DMS79 (cell line): ENCODE measurements around the gene PCDHGC5.

ENCODE experiments used
- DNase-seq: peaks from one replicate; lab custom pipeline; 2025; lab: John Stamatoyannopoulos, UW

Gene PCDHGC5

DNA sequence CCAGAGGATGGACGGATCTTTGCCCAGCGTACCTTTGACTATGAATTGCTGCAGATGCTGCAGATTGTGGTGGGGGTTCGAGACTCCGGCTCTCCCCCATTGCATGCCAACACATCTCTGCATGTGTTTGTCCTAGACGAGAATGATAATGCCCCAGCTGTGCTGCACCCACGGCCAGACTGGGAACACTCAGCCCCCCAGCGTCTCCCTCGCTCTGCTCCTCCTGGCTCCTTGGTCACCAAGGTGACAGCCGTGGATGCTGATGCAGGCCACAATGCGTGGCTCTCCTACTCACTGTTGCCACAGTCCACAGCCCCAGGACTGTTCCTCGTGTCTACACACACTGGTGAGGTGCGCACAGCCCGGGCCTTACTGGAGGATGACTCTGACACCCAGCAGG is 1.9 kb downstream of the PCDHGC5 start:
- no peak for DNase-seq

DNA sequence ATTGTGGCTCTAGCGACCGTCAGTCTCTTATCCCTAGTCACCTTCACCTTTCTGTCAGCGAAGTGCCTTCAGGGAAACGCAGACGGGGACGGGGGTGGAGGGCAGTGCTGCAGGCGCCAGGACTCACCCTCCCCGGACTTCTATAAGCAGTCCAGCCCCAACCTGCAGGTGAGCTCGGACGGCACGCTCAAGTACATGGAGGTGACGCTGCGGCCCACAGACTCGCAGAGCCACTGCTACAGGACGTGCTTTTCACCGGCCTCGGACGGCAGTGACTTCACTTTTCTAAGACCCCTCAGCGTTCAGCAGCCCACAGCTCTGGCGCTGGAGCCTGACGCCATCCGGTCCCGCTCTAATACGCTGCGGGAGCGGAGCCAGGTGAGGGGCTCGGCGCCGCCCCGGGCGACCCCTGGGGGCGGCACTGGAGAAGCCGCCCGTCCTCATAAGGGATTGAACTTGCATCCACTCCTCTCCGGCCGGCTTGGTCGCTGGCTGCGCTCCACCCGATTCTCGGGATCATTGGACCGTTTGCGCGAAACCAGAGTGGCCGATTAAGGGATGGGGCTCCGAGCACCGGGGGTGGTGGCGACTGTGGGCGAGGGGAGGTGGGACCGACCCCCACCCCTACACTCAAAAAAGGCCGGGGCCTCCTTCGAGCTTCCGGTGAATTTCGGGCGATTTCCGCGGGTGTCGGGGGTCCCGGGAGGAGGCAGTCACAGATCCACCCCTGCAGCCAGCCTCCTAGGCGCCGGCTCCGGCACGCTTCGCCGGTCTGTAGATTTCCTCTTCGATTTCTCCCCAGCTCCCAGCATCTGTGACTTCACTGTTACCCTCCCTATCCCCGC is 2.7 kb downstream of the PCDHGC5 start:
- DNase-seq = no peak

DNA sequence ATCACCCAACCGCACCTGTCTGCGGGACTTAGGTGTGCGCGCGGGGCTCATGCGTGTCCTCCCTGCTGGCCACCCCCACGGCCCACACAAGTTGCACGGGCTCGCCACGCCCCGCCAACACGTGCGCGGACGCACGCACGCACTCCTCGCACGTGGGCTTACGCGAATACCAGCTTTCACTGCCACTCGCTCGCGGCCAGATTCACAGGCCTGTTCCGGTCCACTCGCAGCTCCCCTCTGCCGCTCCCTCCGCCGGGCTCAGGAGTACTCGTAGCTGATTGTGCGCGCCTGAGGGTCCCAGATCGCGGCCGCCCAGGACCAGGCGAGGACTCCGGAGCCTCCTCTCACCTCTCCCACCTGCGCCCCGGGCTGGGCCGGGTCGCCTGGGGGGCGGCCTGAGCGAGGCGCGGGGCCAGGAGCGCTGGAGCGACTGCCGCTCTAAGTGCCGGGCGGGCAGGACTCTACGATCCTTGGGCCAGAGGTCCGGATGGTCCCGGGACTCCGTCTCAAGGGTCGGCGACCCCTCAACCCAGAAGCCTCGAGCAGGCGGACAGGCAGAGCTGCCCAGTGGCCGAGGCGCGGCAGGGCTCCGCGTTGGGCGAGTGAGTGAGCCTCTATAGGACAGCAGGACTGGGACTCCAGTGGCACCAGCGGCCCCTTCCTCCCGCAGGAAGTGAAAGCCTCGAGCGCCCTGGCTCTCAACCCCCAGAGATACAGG is 3.4 kb downstream of the PCDHGC5 start:
- DNase-seq = no peak

DNA sequence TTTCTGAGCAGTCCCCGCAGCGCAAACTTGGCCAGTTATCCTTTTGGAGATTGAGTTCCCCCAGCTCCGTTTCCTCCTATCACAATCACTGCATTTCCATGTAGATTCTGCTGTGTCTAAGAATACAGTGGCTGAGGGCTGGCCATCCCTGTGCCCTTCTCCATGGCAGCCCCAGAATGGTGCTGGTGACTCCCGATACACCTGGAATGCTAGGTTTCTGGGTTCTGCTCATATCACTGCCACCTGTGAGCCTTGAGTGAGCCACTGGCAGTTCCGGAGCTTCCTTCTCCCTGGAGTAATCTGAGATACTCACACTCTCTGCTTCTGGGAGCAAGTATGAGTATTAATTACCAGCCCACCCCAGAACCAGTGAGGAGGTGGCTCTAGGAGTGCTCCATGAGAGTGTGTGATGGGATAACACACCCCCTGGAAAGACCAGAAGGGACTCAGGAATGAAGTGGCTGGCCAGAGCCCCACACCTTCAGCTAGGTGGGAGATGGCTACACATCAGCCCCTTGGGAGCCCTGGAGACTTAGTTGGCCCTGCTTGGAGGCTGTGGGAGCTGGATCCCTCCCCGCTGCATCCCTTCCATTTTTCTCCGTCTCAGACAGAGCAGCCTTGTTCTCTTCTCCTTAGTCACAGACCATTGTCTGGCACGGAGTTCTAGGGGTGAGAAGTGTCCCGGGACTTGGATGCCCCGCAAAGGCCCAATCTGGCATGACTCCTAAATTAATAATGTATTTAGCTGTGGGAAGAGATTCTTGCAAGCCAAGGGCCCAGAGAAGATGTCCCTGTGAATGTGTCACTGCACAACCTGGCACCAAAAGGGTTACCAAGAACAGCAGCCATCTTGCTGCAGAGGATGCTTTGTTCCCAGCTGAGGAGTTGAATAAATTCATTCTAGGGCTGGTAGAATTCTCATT is 4.9 kb downstream of the PCDHGC5 start:
- no peak for DNase-seq

DNA sequence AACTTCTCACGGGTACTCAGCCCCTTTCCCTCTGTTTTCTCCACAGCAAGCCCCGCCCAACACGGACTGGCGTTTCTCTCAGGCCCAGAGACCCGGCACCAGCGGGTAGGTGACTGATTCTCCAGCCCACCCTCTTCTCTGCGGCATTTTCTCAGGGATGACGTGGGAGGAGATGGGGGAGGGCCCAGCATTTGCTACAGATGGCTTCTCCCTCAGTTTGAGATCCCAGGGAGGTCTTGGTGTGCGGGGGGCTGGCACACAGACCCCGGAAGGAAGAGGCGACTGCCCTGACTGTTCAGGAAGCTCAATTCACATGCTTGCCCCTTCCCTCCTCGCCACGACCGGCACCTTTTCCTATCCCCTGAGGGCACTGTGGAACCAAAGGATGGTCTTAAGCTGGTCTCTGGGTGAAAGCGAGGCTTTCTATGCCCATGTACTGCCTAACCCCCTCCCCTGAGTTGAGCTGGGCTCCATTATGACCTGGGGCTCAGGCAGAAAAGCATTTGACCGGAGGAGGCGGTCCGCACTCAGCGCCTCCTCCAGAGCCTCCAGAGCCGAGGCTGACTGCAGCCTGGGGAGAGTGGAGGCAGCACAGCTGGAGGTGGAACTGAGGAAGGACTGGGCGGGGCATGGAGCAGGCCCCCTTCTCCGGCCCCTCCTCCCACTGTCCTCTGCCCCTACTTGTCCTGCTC is 6.0 kb downstream of the PCDHGC5 start:
- no peak for DNase-seq

DNA sequence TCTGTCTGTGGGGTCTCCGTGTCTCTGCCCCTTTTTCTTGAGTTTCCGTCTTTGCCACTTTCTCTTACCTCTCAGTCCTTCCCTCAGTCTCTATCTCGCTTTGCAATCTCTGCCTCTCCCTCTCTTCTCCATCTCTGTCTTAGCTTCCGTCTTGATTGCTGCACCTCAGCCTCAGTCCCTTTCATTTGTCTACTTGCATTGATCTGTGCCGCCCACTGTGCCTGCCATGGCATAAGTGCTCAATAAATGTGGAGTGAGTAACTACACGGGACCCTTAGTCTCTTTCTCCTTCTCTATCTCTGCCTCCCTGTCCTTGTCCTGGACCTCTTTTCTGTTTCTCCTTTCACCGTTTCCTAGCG is 6.6 kb downstream of the PCDHGC5 start:
- DNase-seq = no peak

DNA sequence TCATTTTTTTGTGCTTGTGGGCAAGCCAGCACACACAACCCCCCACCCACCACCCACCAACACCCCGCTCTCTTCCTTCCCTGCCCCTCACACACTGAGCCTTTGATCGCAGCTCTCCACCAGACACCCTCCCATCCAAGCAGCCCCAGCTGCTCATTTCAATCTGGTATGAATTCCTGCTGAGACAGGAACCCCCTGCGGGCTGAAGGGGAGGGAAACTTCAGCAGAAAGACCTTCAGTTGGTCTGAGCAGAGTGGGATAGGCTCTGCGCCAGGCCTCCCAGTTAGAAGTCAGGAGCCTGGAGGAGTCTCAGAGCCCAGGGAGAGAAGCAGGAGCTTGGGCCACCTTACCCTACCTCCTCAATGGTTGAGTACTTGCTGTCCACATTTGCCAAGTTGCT is 7.2 kb downstream of the PCDHGC5 start:
- DNase-seq = no peak

DNA sequence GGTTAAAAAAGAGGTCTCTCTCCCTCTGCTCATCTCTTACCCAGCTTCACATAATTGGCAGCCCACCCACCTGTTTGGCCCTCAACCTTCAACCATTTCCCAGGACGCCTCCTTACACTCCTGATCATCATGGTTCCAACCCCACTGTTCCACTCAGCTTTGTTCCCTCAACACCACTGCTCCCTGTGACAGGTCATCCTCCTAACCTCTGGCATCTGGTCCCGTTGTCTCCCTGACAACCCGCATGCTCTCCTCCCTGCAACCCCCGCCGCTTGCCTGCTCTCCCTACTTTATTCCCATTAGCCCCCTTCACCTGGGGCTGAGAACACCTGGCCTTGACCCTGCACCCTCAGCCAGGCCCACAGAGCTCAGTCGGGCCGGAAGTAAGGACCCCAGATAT is 12.9 kb downstream of the PCDHGC5 start:
- no peak for DNase-seq

DNA sequence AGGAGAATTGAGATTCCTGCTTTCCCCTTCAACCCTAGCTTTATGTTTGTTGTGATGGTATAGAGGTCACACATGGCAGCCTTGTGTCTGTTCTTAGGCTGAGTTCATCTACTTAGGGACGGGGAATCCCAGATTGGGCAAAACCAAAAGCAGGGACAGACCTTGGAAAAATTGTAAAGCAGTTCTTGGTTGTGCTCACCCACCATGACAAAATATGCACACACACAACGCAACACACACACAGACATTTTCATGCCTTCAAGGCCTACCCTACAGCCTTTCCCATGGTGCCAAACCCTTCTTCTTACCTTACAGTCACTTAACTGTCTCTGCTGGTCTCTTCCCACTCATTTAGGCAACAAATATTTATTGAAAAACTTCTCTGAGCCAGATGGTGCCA is 14.8 kb downstream of the PCDHGC5 start:
- DNase-seq = no peak

DNA sequence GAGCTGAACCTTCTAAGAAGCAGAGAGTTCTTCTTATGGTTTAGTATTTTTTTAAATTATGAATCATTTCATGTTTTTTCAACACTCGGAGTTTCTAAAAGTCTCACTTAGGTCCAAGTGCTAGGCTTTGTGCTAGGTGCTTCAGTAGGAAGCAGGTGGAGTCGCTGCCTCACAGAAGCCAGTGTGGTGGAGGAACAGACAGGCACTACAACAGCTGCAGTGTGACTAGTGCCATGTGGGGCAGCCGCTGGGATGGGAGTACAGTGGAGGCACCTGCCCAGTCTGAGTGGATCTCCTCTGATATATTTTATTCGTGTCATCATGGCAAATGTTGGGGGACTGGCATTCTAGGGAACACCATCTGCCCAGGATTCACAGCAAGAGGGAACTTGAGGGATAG is 15.3 kb downstream of the PCDHGC5 start:
- DNase-seq = no peak

DNA sequence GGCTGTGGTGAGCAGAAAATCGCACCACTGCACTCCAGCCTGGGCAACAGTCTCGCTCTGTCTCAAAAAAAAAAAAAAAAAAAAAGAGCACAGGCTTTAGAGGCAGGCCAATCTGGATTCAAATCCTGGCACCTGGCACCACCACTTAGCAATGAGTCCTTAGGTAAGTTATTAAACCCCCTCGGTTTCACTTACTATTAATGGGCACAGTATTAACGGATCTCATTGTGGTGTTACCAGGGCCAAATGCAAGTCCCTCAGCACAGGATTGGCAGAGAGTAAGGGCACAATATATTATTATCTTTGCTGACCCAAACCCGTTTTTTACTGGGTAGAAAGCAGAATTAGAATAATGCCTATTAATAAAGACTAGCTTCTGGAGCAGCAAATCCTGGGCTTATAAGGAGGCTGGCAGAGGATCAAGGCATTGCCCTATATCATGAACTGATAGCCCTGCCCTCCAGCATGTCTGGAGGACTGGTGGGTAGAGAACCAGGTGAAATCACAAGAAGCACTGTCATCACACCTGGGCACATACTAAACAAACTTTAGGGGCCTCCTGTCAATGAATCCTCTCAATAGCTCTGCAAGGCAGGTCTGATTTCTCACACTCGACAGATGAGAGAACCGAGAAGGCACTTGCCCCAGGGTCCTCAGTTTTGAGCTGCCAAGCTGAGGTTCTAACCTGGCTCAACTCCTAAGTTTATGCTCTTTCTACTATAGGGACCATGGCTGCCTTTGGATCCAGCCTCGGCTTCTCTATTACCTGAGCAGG is 17.7 kb downstream of the PCDHGC5 start:
- DNase-seq = no peak

DNA sequence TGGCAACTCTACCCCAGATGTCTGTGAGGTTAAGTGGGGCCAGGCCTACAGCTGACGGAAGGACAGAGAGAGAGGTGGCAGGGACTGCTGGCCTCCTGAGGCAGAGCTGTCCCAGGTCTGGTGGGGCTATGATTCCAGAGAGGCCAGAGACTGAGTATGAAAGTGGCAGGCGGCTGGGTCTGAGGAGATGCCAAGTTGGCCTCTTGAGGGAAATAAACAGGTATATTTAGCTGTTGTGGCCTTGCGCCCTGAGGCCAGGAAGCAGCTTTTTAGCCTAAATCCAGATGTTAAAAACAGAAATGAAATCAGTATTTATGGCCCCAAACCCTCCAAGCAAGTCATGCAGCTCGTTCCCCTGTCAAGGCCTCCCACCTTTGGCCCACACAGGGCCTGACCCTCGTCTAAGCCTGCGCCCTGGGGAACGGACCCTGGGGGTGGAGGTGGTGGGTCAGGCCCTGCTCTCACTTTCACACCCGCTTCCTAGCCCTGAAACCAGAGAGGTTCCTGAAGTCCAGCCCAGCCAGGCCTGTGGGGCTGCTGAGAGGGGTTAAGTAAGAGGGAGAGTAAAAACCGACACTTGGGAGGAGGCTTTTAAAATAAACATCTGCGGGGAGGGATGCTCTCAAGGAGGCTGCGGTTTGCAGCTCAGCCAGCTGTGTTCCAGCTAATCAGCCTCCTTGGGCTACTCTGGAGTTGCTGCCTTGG is 18.7 kb downstream of the PCDHGC5 start:
- DNase-seq = no peak

DNA sequence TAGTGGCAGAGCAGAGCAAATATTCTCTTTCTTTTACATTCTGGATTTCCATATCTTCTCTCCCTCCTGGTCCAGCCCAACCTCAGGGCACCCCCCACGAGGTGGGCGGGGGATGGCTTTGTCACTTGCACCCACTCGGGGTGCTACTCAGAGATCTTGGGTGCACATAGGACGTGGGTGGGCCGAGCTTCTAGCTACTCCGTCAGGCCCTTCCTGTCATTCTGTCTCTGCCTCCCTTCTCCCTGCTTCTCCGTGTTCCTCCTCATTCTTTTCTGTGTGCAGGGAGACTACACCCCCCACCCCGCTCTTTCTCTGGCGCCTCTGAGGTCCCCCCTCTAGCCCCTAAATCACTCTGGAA is 19.5 kb downstream of the PCDHGC5 start:
- DNase-seq = no peak

DNA sequence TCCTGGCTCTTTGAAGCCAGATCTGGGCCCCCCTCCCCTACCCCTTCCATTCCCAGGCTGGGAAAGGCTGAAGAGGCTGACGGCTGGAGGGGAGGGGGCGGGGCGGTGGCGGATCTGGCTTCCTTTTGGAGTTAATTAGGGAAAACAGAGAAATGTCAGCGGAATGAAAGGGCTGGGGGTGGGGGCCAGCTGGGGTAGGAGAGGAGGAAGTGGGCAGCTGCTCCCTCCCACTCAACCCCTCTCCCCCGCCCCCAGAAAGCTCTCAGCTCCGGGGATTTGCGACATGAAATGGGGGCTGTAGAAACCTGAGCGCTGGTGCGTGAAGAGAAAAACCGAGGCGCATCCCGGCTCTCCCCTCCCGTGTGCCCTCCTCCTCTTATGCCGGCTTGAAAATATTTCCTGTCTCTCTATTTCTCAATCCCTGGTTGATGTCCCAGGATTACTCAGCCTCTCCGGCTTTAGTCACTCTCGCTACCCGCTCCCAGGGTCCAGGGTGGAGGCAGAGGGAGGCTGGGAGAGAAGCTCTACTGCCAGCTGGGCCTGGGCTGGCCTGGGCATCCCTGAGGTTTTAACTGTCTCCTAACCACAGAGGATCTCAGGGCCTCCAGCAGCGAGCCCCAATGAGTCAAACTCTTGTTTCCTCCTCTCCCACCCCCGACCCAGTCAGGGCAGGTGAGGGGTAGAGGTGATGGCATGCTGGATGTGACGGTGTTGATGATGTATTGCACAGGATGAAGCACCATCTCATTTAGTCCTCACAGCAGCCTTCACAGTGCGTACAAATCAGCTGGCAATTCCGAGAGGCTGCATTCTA is 20.1 kb downstream of the PCDHGC5 start:
- no peak for DNase-seq

DNA sequence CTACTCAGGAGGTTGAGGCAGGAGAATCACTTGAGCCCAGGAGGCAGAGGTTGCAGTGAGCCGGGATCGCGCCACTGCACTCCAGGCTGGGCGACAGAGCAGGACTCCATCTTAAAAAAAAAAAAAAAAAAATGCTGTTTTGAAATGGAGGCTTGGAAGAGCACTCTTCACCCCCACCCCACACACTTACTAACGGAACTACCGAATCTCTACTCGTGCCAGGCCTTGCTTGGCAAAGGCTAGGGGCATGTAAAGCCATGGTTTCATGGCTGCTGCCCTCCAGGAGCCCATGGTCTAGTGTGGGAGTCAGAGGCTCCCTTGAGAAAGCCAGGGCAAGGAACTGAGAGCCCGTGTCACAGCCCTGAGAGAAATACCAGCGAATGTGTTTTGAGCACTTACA is 21.3 kb downstream of the PCDHGC5 start:
- DNase-seq = no peak

DNA sequence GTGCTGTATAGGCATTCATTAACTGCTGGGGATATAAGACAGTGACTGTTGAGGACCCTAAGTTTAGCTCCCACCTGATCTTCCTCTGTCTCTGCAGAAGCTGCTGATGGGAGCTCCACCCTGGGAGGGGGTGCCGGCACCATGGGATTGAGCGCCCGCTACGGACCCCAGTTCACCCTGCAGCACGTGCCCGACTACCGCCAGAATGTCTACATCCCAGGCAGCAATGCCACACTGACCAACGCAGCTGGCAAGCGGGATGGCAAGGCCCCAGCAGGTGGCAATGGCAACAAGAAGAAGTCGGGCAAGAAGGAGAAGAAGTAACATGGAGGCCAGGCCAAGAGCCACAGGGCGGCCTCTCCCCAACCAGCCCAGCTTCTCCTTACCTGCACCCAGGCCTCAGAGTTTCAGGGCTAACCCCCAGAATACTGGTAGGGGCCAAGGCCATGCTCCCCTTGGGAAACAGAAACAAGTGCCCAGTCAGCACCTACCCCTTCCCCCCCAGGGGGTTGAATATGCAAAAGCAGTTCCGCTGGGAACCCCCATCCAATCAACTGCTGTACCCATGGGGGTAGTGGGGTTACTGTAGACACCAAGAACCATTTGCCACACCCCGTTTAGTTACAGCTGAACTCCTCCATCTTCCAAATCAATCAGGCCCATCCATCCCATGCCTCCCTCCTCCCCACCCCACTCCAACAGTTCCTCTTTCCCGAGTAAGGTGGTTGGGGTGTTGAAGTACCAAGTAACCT is 22.1 kb downstream of the PCDHGC5 start:
- DNase-seq = no peak

DNA sequence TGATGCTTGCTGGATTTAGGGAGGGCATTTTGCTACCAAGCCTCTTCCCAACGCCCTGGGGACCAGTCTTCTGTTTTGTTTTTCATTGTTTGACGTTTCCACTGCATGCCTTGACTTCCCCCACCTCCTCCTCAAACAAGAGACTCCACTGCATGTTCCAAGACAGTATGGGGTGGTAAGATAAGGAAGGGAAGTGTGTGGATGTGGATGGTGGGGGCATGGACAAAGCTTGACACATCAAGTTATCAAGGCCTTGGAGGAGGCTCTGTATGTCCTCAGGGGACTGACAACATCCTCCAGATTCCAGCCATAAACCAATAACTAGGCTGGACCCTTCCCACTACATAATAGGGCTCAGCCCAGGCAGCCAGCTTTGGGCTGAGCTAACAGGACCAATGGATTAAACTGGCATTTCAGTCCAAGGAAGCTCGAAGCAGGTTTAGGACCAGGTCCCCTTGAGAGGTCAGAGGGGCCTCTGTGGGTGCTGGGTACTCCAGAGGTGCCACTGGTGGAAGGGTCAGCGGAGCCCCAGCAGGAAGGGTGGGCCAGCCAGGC is 23.0 kb downstream of the PCDHGC5 start:
- no peak for DNase-seq

DNA sequence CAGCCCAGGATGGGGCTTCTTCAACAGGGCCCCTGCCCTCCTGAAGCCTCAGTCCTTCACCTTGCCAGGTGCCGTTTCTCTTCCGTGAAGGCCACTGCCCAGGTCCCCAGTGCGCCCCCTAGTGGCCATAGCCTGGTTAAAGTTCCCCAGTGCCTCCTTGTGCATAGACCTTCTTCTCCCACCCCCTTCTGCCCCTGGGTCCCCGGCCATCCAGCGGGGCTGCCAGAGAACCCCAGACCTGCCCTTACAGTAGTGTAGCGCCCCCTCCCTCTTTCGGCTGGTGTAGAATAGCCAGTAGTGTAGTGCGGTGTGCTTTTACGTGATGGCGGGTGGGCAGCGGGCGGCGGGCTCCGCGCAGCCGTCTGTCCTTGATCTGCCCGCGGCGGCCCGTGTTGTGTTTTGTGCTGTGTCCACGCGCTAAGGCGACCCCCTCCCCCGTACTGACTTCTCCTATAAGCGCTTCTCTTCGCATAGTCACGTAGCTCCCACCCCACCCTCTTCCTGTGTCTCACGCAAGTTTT is 23.6 kb downstream of the PCDHGC5 start:
- peak; percentile 43 for DNase-seq
